Articular chondrocyte of knee joint (primary cell): ENCODE data around the gene BMI1. TPM values are rescaled to one million over a fixed set of nuclear protein-coding genes. Genes with fewer than 3 reads are reported as not detected.
A peak's percentile ranks its signal among the peaks of the same experiment; 100 is the strongest.

ENCODE experiments used
- small RNA-seq: library from RNA; depleted of rRNA; stranded (forward); fragments of <200 nt; gene quantifications from one replicate; pipeline ENCODE3, GENCODE V24; 2012
- total RNA-seq: library from RNA; depleted of rRNA; stranded (reverse); fragments of >200 nt; gene quantifications from 2 replicates; pipeline ENCODE4 v1.2.3, GENCODE V29; 2012

The BMI1 gene
- 79.6 and 98.9 TPM in 2 replicates for total RNA-seq

GRCh38 chr10:22320591-22321155, at the start of gene BMI1:
Gene BMI1 (plus strand): TSS chr10:22321099. CDS start chr10:22326450, 5,351 bp downstream.

GRCh38 chr10:22316286-22317075, 4.4 kb upstream of the BMI1 start, which contains the start of gene COMMD3:
Gene COMMD3 (plus strand): TSS chr10:22316388. CDS start chr10:22316418, 30 bp downstream.

DNA sequence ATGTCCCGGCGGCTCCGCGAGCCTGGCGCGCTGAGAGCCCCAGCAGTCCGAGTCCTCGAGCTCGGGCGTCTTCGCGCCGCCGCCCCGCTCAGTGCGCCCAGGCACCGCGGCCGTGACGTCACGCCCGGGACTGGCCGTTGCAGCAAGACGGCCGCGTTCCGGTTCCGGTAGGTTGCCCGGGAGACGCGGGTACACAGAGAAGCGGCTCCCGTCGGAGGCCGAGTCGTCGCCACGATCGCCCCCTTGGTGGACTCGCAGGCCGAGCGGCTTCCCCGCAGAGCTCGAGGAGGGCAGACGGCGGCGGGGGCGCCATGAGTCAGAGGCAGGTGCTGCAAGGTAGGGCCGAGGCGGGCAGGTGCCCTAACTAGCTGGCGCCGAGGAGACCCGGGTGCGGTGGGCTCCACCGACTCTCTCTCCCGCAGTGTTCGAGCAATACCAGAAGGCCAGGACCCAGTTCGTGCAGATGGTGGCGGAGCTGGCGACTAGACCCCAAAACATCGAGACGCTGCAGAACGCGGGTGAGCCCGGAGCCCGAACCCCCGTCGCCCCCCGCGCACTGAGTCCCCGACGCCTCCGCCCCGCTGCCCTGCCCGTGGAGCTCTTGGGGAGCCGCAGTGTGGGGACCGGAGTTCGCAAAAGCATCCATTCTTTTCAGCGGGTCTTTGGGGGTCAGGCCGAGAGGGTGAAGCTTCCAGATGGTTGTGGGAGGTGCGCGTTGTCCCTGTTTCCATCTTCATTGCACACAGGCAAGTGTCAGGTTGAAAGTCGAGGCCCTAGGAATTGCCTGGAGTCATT, 24.6 kb downstream of the BMI1 start, which contains the start of gene SPAG6:
Gene SPAG6 (plus strand): TSS at position 196 of the 795 bp plus-strand sequence. CDS start 116 bp downstream, at position 312.

Small RNAs within 50 kb of the gene (small RNA-seq; reads per million reads assigned to genes)
- gene AL158211.3 = 0.38 reads per million, percentile 3 among the genes with 10 or more reads in this experiment

Other genes with a start within 250 kb of the BMI1 start
- gene EBLN1, start 103.1 kb upstream of the BMI1 start, total RNA-seq = not detected in 2 replicates
- gene COMMD3, start 4.7 kb upstream of the BMI1 start, total RNA-seq = 55.5 and 56.1 TPM in 2 replicates
- 1.3 and 2.1 TPM in 2 replicates for gene SPAG6, start 24.4 kb downstream of the BMI1 start, total RNA-seq